OCI-M2 (cell line): Measurements from ENCODE around the gene TWF2.

Experiments used
- DNase-seq: peaks from one replicate; lab custom pipeline; 2025; ENCODE audit not compliant: unreplicated experiment; lab: John Stamatoyannopoulos, UW

The TWF2 gene

DNA sequence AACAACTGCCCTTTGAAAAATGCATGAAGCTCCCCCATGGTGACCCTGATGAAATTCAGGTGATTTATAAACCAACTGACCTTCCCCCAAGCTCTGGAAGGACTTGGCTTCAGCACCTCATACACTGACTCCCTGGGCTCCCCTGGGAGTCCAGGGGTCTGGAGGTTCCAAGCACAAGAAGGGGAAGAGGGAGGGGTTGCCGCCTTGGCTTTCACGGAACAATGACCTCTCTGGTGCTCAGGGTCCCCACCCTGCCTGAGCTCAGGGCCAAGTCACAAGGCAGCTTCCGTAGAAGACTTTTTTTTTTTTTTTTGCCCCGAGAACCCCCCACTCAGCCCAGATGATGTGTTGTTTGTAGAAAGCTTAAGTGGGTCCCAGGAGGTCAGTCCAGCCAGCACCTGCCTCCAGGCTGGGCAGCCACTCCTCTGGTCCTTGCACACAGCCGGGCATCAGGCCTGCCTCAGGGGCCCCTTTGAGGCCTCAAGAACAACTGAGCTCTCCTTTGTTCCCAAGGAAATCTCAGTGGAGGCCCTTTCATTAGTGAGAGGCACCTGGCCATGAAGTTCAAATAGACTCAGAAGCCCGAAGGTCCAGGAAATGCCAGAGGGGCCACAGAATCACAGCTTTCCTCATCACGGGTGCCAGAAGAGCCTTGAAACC, 55.0 kb downstream of the TWF2 start:
- DNase-seq: no peak

DNA sequence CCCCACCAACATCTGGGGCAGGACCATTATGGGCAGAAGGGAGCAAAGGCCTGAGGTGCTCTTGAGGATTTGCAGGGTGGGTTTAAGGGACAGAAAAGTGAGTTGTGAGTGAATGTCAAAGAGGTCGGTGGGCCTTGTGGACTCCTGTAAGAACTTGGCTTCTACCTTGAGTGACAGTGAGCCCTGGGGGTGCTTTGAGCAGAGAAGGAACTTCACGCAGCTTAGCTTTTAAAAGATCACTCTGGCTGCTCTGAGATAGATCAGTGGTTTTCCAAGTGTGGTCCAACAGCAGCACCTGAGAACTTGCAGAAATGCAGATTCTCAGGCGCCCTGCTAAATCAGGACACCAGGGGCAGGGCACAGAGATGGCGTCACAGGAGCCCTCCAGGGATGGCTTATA, 56.3 kb downstream of the TWF2 start:
- DNase-seq: no peak

- DNase-seq: no peak
Observed at GRCh38 chr3:52182196-52182595, 56.8 kb downstream of the TWF2 start.

- DNase-seq: no peak
Observed at GRCh38 chr3:52181543-52181942, 57.4 kb downstream of the TWF2 start.
